Keratinocyte (primary cell): ENCODE data around the gene RRP9.

ENCODE experiments used
- EZH2 ChIP-seq: IDR thresholded peaks from one replicate; pipeline ENCODE4 v1.6.1; 2012; ENCODE audit warnings: inconsistent platforms, mild to moderate bottlenecking, low read length, moderate library complexity
- TF ChIP-seq, protein P1 (sequence below), 3 experiments: IDR thresholded peaks in 1 of 3; conservative IDR thresholded peaks in 1 of 3; optimal IDR thresholded peaks in 1 of 3; 2 replicates in 2 of 3; 3 replicates in 1 of 3; pipeline versions ENCODE3 to v1.5.1; 2011; ENCODE audit warnings: low read length in 3 of 3, mild to moderate bottlenecking in 3 of 3, moderate library complexity in 2 of 3, control low read depth in 1 of 3, inconsistent platforms in 1 of 3; ENCODE audit not compliant: insufficient read depth in 2 of 3; ENCODE audit errors: extremely low read depth in 1 of 3

DNA sequence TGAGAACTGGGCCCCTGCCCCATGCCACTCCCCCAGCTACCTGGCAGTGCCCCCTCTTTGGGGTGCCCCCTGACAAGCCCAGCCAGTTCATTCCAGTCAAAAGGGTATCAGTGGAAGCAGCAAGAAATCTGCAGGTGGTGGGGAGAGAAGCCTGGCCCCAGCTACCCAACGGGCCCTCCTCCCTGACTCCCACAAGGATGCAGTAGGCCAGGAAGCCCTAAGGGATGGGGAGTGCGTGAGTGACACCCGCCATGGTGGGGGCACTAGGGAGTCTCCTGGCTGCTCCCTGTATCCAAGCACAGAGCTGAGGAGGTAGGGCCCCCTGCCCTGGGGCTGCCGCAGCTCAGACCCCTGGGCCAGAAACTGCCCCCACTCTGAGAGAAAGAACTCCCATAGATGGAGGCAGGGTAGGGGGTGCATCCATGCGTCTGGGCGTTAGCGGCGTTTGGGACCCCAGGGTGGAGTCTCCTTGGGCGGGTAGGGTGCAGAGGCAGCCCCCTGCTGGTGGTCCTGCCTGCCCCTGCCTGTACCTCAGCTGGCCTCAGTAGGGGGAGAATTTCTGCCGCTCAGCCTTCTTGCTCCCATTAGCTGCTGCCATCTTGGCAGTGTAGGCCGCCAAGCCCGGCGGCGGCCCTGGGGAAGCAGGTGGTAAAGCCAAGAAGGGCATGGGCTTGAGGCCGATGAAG, 16.0 kb upstream of the RRP9 start:
- TF ChIP-seq, protein P1, sequence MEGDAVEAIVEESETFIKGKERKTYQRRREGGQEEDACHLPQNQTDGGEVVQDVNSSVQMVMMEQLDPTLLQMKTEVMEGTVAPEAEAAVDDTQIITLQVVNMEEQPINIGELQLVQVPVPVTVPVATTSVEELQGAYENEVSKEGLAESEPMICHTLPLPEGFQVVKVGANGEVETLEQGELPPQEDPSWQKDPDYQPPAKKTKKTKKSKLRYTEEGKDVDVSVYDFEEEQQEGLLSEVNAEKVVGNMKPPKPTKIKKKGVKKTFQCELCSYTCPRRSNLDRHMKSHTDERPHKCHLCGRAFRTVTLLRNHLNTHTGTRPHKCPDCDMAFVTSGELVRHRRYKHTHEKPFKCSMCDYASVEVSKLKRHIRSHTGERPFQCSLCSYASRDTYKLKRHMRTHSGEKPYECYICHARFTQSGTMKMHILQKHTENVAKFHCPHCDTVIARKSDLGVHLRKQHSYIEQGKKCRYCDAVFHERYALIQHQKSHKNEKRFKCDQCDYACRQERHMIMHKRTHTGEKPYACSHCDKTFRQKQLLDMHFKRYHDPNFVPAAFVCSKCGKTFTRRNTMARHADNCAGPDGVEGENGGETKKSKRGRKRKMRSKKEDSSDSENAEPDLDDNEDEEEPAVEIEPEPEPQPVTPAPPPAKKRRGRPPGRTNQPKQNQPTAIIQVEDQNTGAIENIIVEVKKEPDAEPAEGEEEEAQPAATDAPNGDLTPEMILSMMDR (optimal IDR thresholded peaks at IDR 0.05 in 1 of 3, IDR thresholded peaks at IDR 0.05 in 1 of 3, conservative IDR thresholded peaks at IDR 0.05 in 1 of 3; ENCODE audit: extremely low read depth in 1 of 3, insufficient read depth in 2 of 3, low read length in 3 of 3) = no peak
- no peak for TF ChIP-seq EZH2
